Purkinje cell (primary cell): ENCODE data around the gene FAM78B. TPM values are rescaled to one million over a fixed set of nuclear protein-coding genes. Genes with fewer than 3 reads are reported as not detected.

Source experiments
- polyA plus RNA-seq: library from polyadenylated mRNA; unstranded; fragments of >200 nt; fragmentation: Nextera tagmentation; gene quantifications from 2 replicates; pipeline ENCODE4 v1.2.1, GENCODE V29; 2014

Gene FAM78B
- 11.4 and 16.1 TPM in 2 replicates for polyA plus RNA-seq

GRCh38 chr1:166166698-166167571, at the start of gene FAM78B:
FAM78B (minus strand) TSS chr1:166167001; CDS start chr1:166166248, 753 bp downstream.

